Stromal cell of bone marrow (primary cell): Measurements from ENCODE around the gene SH3GL3.
A peak's percentile ranks its signal among the peaks of the same experiment; 100 is the strongest.

Source experiments
- DNase-seq: peaks from one replicate; pipeline ENCODE4 v3.0.0-alpha.2; 2012; ENCODE audit warnings: low read depth

Gene SH3GL3

GRCh38 chr15:83510001-83510400, 62.9 kb downstream of the SH3GL3 start:
- no peak for DNase-seq

DNA sequence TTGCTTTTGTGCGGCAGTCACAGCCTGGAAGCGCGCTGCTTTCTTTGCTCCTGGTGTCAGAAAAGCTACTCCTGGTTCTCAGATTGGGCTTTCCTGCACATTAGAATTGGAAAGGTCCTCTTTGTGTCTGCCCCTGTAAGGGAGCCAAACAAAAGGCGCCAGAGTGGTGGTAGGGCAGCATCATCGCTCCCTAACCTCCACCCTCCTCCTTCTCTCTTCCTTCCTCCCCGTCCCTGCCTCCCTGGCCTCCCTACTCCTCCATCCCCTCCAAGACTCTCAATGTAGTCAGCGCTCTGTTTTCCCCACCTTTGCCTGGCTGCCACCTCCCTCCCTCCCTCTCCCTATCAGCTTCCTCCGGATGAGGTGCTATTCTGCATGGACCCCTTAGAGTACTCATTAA, 65.3 kb downstream of the SH3GL3 start:
- DNase-seq: no peak

GRCh38 chr15:83514584-83514983, 67.4 kb downstream of the SH3GL3 start:
- no peak for DNase-seq

- no peak for DNase-seq
Observed at GRCh38 chr15:83515164-83515563, 68.0 kb downstream of the SH3GL3 start.

GRCh38 chr15:83516935-83517334, 69.8 kb downstream of the SH3GL3 start:
- DNase-seq: peak; percentile 54

DNA sequence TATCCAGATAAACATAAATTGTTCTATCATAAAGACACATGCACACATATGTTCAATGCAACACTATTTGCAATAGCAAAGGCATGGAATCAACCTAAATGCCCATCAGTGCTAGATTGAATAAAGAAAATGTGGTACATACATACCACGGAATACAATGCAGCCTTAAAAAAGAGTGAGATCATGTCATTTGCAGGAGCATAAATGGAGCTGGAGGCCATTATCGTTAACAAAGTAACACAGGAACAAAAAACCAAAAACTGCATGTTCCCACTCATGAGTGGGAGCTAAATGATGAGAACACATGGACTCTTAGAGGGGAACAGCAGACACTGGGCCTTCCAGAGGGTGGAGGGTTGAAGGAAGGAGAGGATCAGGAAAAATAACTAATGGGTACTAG, 79.2 kb downstream of the SH3GL3 start:
- no peak for DNase-seq

GRCh38 chr15:83533410-83533962, 86.3 kb downstream of the SH3GL3 start:
- DNase-seq: no peak

DNA sequence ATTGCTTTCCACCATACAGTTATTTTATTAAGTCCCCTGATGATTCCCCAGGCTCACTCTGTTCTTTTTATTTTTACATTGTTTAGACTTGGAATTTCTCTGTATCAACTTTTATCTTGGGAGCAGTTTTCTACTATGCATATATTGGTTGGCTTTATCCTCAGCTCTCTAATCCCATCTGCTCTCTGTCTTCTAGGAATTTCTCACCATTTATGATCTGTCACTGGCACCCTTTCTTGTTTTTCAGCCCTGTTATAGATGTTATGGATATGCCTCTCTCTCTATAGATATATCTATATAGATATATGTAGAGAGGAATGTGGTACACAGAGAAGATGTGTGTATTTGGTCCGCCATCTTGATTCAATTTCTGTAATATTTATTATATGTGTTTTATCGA, 90.5 kb downstream of the SH3GL3 start:
- DNase-seq: no peak

DNA sequence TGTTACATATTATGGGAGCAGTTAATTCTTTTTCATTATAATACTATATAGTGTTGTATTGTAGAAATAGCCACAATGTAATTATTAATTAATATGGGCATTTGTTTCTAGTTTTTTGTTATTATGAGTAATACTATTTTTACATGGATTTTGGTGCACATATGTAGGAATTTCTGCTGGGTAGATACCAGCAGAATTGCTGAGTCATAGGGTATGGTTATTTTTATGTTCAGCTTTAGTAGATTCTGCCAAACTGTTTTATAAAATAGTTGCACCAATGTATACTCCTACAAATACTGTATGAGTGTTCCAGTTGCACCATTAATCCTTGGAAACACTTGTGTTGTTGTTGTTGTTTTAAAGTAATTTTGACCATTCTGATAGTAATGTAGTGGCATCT, 91.5 kb downstream of the SH3GL3 start:
- no peak for DNase-seq

- no peak for DNase-seq
Observed at GRCh38 chr15:83545804-83546511, 98.8 kb downstream of the SH3GL3 start.

- no peak for DNase-seq
Observed at GRCh38 chr15:83546512-83546888, 99.4 kb downstream of the SH3GL3 start.

DNA sequence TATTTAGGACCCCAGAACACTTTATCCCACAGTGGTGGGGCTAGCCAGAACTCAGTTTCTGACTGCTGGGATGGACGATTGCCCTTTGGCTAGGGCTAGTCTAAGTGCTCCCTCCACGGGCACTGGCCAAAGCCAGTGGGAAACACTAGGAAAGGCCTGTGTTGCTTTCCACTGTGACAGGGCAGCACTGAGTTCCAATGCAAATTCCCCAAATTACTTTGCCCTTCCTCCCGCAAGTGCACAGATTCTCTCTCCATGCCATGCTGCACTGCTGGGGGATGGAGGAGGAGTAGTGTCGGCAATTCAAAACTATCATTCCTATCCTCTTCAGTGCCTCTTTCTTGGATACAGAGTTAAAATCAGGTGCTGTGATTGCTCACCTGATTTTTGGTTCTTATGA, 100.0 kb downstream of the SH3GL3 start:
- DNase-seq: no peak

- no peak for DNase-seq
Observed at GRCh38 chr15:83549623-83550022, 102.5 kb downstream of the SH3GL3 start.

DNA sequence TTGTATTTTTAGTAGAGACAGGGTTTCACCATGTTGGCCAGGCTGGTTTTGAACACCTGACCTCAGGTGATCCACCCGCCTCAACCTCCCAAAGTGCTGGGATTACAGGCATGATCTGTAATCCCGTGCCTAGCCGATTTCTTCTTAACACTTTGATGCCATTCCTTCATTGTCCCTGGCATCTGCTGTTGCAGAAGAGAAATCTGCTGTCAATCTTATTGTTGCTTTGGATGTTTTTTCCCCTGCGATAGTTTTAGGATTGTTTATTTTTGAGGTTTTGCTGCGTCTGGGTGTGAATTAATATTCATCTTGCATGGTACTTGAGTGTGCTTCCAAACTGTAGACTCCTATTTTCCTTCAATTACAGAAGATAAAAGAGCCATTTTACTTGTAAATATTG, 107.4 kb downstream of the SH3GL3 start:
- DNase-seq: no peak

- DNase-seq: no peak
Observed at GRCh38 chr15:83555383-83555782, 108.2 kb downstream of the SH3GL3 start.

DNA sequence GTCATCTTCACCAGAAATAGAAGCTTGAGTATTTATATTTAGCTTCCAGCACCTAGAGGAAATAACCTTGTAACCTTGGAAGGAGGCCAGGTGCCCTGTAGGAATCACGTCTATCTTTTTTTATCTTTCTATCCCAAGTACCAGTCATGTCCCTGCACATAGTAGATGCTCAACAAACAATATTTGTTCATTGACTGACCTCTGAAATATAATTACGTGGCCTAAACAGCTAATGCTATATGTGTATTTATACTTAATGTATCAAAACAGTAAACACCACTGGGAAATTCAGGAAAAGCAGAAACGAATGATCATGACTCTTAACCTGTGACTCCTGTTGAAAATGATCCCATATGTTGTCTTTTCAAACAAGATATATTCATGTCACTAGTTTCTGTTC, 108.9 kb downstream of the SH3GL3 start:
- DNase-seq: no peak

- DNase-seq: no peak
Observed at GRCh38 chr15:83556754-83557153, 109.6 kb downstream of the SH3GL3 start.

- no peak for DNase-seq
Observed at GRCh38 chr15:83558146-83558545, 111.0 kb downstream of the SH3GL3 start.

- DNase-seq: peak; percentile 56
Observed at GRCh38 chr15:83559310-83559966, 112.3 kb downstream of the SH3GL3 start.

DNA sequence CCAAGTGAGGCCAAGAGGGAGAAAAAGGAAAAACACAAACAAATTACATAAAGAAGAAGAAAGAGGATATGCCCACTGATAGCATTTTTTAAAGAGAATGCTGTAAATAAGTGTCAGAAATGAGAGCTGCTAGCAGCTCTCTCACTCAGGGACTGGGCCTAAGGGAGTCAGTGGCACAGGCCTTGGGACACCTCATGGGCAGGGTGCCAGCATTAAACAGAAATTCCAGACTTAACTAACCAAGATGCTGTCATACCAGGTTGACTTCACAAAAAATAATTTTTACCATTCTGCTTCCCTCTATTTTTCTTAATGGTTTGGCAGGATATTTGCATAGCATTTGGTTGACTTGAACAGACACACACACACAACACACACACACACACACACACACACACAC, 114.5 kb downstream of the SH3GL3 start:
- no peak for DNase-seq

DNA sequence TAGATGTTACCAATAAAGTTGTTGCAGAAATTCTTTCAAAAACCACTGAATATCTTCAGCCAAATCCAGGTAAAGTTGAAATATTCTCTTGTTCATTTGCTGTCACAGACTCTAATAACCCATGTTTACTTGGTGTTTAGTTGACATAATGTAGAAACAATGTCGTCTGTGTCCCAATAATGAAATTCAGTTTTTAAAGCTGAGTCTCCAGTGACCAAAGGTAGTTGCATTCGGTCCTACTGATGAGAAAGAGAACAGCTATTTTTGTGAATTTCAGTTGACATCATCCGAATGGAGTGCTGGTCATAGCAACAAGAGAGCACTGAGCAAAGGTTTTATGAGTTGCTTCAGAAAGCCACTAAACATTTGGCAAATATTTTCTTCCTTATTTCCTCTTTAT, 118.0 kb downstream of the SH3GL3 start:
- no peak for DNase-seq

- DNase-seq: no peak
Observed at GRCh38 chr15:83565553-83566159, 118.5 kb downstream of the SH3GL3 start.

DNA sequence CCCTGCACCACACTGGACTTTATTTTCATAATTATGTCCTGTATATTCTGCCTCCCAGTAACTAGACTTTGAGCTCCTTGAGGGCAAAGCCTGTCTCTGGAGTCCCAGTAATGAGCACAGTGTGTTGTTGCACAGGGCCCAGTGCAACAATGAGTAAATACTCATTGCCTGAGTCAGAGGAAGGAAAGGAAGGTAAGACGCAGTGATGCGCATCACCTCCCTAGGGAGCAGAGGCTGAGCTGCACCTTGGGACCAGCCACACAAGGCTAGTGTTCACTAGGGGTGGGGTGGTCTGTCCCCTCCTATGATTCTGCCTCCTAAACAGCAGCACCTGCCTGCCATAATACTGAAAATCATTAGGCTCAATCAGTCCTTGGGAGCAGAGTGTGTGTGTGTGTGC, 120.2 kb downstream of the SH3GL3 start:
- DNase-seq: no peak
